ENCODE data around the gene TNPO2.

DNA sequence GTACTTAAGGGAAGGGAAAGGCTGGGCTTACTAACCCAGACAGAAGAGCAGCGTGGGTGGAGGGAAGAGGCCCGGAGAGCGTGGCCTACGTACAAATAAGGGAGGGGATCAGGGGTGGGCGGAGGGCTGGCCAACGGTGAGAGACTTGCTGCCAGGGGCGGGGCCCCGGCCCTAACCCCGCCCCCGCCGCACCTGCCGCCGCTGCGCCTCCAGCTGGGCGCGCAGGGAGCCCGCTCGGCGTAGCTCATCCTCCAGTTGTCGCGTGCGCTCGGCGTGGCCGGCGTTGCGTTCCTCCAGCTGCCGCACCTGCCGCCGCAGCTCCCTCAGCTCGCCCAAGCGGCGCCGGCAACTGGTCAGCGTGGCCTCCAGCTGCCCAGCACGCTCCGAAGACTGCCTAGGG lies 46.0 kb upstream of the TNPO2 start:
- TF ChIP-seq, protein P1, sequence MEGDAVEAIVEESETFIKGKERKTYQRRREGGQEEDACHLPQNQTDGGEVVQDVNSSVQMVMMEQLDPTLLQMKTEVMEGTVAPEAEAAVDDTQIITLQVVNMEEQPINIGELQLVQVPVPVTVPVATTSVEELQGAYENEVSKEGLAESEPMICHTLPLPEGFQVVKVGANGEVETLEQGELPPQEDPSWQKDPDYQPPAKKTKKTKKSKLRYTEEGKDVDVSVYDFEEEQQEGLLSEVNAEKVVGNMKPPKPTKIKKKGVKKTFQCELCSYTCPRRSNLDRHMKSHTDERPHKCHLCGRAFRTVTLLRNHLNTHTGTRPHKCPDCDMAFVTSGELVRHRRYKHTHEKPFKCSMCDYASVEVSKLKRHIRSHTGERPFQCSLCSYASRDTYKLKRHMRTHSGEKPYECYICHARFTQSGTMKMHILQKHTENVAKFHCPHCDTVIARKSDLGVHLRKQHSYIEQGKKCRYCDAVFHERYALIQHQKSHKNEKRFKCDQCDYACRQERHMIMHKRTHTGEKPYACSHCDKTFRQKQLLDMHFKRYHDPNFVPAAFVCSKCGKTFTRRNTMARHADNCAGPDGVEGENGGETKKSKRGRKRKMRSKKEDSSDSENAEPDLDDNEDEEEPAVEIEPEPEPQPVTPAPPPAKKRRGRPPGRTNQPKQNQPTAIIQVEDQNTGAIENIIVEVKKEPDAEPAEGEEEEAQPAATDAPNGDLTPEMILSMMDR (IDR thresholded peaks at IDR 0.05; ENCODE audit: low read depth, low read length) = no peak
- no peak for TF ChIP-seq EZH2phosphoT487 (IDR thresholded peaks at IDR 0.05; ENCODE audit: low read depth)

Data from OCI-LY3 (cell line).